ENCODE data around the gene LANCL1.

Gene LANCL1

DNA sequence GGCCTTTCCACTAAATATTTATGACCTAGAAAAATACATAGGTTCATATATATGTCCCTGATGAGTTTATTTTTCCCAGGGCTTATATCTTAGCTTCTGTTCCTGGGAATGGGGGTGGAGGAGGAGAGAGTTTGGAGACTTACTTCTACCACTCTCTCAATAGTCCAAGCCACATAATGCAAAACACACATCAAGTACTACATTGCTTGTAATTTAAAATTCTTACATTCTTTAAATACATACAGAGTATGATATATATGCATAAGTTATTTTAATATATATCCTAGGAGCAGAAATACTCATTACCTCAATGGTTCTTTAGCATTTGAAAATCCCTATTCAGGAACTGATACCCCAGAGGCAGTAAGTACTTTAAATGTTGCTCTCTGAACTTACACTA is 88.4 kb downstream of the LANCL1 start:
- no peak for DNase-seq

DNA sequence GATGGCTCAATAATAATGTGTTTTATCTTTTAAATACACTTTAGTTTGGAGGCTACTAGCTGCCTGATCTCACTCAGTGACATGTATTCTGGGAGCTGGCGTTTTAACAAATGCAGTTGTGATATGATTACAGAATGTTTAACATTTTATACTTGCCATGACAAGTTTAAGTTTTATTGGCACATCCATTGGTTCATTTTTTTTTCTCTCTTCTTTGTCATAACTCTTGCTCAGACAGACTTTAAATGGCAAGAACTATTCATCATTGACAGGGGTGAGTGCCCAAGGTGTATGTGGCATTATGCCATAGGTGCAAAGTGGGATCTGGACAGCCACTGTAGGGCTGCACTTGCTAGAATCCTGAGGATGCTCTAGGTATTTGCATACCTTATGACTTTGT is 89.5 kb downstream of the LANCL1 start:
- no peak for DNase-seq
